B cell (primary cell): ENCODE data around the gene SRGAP2C. TPM values are rescaled to one million over a fixed set of nuclear protein-coding genes. Genes with fewer than 3 reads are reported as not detected.
"Not testable (repeated sequence)": the region's sequence is repeated elsewhere in the genome, so short reads cannot be mapped to it uniquely, and the experiment has no call there.

Source experiments
- ATAC-seq: fragments of 200-7000 bp; cut with Tn5 transposase; one replicate; pipeline ENCODE4 v1.10.0; 2021; ENCODE audit warnings: low read depth, mild to moderate bottlenecking, moderate number of reproducible peaks, moderate library complexity
- CTCF ChIA-PET: fragments of 350-600 bp; sonication (Branson Sonifier 250); formaldehyde crosslinking; loops from one replicate; lab custom pipeline; 2021; ENCODE audit warnings: antibody characterized with exemption, inconsistent platforms; lab: Charles Lee
- POLR2A ChIA-PET: fragments of 350-600 bp; sonication (Branson Sonifier 250); formaldehyde crosslinking; loops from one replicate; lab custom pipeline; 2021; ENCODE audit warnings: antibody characterized with exemption; lab: Charles Lee
- DNase-seq: peaks from one replicate; pipeline ENCODE4 v3.0.0; 2013
- H2AFZ ChIP-seq: 2 replicates; pipeline ENCODE4 v1.6.1; 2012; ENCODE audit warnings: mild to moderate bottlenecking, low read depth, low read length; ENCODE audit not compliant: insufficient read depth, poor library complexity, severe bottlenecking
- H3K27ac ChIP-seq, 2 donors: 1 replicate in 1 of 2; 2 replicates in 1 of 2; pipeline ENCODE4 v1.5.1; 2012 to 2013; ENCODE audit warnings: low read length in 2 of 2, mild to moderate bottlenecking in 2 of 2, moderate library complexity in 1 of 2
- H3K27me3 ChIP-seq, 4 experiments: fragments of 200-600 bp in 1 of 4; sonication (generic) in 1 of 4; replicated peaks in 1 of 4; 1 replicate in 2 of 4; 2 replicates in 2 of 4; pipeline versions ENCODE4 v1.6.1 to v1.7.0; 2013 to 2016; ENCODE audit warnings: low read length in 3 of 4, mild to moderate bottlenecking in 2 of 4, mixed read lengths in 1 of 4, moderate library complexity in 1 of 4; ENCODE audit not compliant: insufficient read depth in 4 of 4, control insufficient read depth in 3 of 4; ENCODE audit errors: control extremely low read depth in 1 of 4
- H3K36me3 ChIP-seq, 2 experiments: replicated peaks in 1 of 2; 1 replicate in 1 of 2; 2 replicates in 1 of 2; pipeline versions ENCODE4 v1.6.1 to v1.7.1; 2013; ENCODE audit warnings: low read length in 1 of 2; ENCODE audit not compliant: insufficient read depth in 2 of 2, control insufficient read depth in 1 of 2; ENCODE audit errors: control extremely low read depth in 1 of 2, extremely low read depth in 1 of 2
- H3K4me1 ChIP-seq, 2 donors: fragments of 200-600 bp in 1 of 2; sonication (generic) in 1 of 2; 1 replicate in 1 of 2; 2 replicates in 1 of 2; pipeline versions ENCODE4 v1.5.1 to v1.6.1; 2013 to 2017; ENCODE audit warnings: low read length in 2 of 2; ENCODE audit not compliant: control insufficient read depth in 2 of 2, insufficient read depth in 2 of 2
- H3K4me2 ChIP-seq: replicated peaks from 2 replicates; pipeline ENCODE3; 2012; ENCODE audit warnings: mild to moderate bottlenecking, low read depth, low read length; ENCODE audit not compliant: poor library complexity, severe bottlenecking
- H3K4me3 ChIP-seq, 5 experiments: fragments of 200-600 bp in 1 of 5; sonication (generic) in 1 of 5; 1 replicate in 3 of 5; 2 replicates in 2 of 5; pipeline versions ENCODE4 v1.5.1 to v1.7.0; 2011 to 2016; ENCODE audit warnings: low read length in 4 of 5, mild to moderate bottlenecking in 4 of 5, low read depth in 2 of 5, control low read depth in 1 of 5, moderate library complexity in 1 of 5; ENCODE audit not compliant: insufficient read depth in 1 of 5; ENCODE audit errors: control extremely low read depth in 1 of 5, extremely low read depth in 1 of 5
- H3K79me2 ChIP-seq: fragments of 200-600 bp; sonication (generic); one replicate; pipeline ENCODE4 v1.6.0; 2016; ENCODE audit warnings: low read length; ENCODE audit not compliant: control insufficient read depth, insufficient read depth
- H3K9ac ChIP-seq: fragments of 200-600 bp; sonication (generic); 2 replicates; pipeline ENCODE4 v1.6.1; 2017; ENCODE audit warnings: mild to moderate bottlenecking, low read length, moderate library complexity
- H3K9me3 ChIP-seq, 3 donors: one replicate each; pipeline versions ENCODE4 v1.6.1 to v1.7.1; 2013; ENCODE audit warnings: low read length in 2 of 3; ENCODE audit not compliant: control insufficient read depth in 2 of 3, insufficient read depth in 1 of 3; ENCODE audit errors: control extremely low read depth in 1 of 3
- H4K20me1 ChIP-seq: 2 replicates; pipeline ENCODE4 v1.6.0; 2012; ENCODE audit warnings: mild to moderate bottlenecking, low read length; ENCODE audit not compliant: insufficient read depth, control insufficient read depth, poor library complexity, severe bottlenecking
- H3K27ac Mint-ChIP-seq: one replicate; pipeline ENCODE4 v1.8.0; 2021; ENCODE audit warnings: mixed read lengths
- H3K27me3 Mint-ChIP-seq: one replicate; pipeline ENCODE4 v1.8.0; 2021; ENCODE audit warnings: mixed read lengths
- H3K4me1 Mint-ChIP-seq: one replicate; pipeline ENCODE4 v1.8.0; 2021; ENCODE audit warnings: mixed read lengths
- H3K4me3 Mint-ChIP-seq: one replicate; pipeline ENCODE4 v1.8.0; 2021; ENCODE audit warnings: mixed read lengths
- H3K9me3 Mint-ChIP-seq: one replicate; pipeline ENCODE4 v1.8.0; 2022; ENCODE audit warnings: mixed read lengths; ENCODE audit not compliant: insufficient read depth
- WGBS: methylation state at CpG from one replicate; pipeline ENCODE4 v1.1.5; 2013; ENCODE audit warnings: missing lambda C conversion rate; ENCODE audit not compliant: insufficient coverage; 5-methylcytosine and 5-hydroxymethylcytosine counted together
- intact Hi-C: fragments of 100-400 bp; cut with micrococcal nuclease; formaldehyde crosslinking; loops from one replicate; pipeline ENCODE4 v1.10.0; 2022
- polyA plus RNA-seq: library from polyadenylated mRNA; depleted of rRNA; stranded (reverse); fragments of >200 nt; gene quantifications from 2 replicates; pipeline ENCODE4 v1.2.3, GENCODE V29; 2012
- total RNA-seq, 2 donors: library from RNA; stranded (reverse); fragments of 120-200 nt in 1 of 2; gene quantifications; 1 replicate in 1 of 2; 2 replicates in 1 of 2; pipeline versions ENCODE4 v1.2.3 to v1.2.4, GENCODE V29; 2013 to 2022

Gene SRGAP2C
- total and polyA plus RNA-seq, 2 donors (not counting 1 experiment from before 2014, with no cell fraction given), result 2.2 to 40.7 TPM

GRCh38 chr1:121423956-121424355 lies 239.2 kb downstream of the SRGAP2C start:
- DNase-seq, H2AFZ ChIP-seq, H3K36me3 ChIP-seq, POLR2A ChIA-PET, H3K27ac Mint-ChIP-seq, CTCF ChIA-PET, H3K4me1 ChIP-seq, H3K27me3 Mint-ChIP-seq, H3K4me3 Mint-ChIP-seq, H3K4me2 ChIP-seq, H3K4me1 Mint-ChIP-seq, H3K79me2 ChIP-seq, H3K9ac ChIP-seq, H4K20me1 ChIP-seq, H3K27ac ChIP-seq, H3K4me3 ChIP-seq, H3K27me3 ChIP-seq, H3K9me3 Mint-ChIP-seq, ATAC-seq, H3K9me3 ChIP-seq, intact Hi-C loops: not testable (repeated sequence)
- no CpG with 5 or more reads among the region's 2 CpGs for WGBS

- H2AFZ ChIP-seq, H3K9me3 Mint-ChIP-seq, H3K27ac Mint-ChIP-seq, H3K9me3 ChIP-seq, H3K4me2 ChIP-seq, CTCF ChIA-PET, H3K27ac ChIP-seq, H3K4me3 Mint-ChIP-seq, H3K36me3 ChIP-seq, H4K20me1 ChIP-seq, H3K79me2 ChIP-seq, H3K4me1 Mint-ChIP-seq, H3K4me3 ChIP-seq, H3K4me1 ChIP-seq, intact Hi-C loops, POLR2A ChIA-PET, H3K9ac ChIP-seq: not testable (repeated sequence)
- H3K27me3 ChIP-seq, result peaks cover 0 to 11% (median 2%) of the 10 kb centered on the region in 4 experiments
- H3K27me3 Mint-ChIP-seq, result peaks cover 27% of the 10 kb centered on the region
- no CpG with 5 or more reads among the region's 2 CpGs for WGBS
- DNase-seq (peak; percentile 20), ATAC-seq (peak; percentile 14)
Measured at GRCh38 chr1:121433517-121433916, 248.7 kb downstream of the SRGAP2C start.

- DNase-seq, H3K9ac ChIP-seq, H3K27ac ChIP-seq, H3K36me3 ChIP-seq, ATAC-seq, H3K4me2 ChIP-seq, H3K4me1 Mint-ChIP-seq, H3K9me3 Mint-ChIP-seq, H2AFZ ChIP-seq, intact Hi-C loops, H3K9me3 ChIP-seq, H4K20me1 ChIP-seq, H3K4me1 ChIP-seq, H3K27me3 ChIP-seq, H3K4me3 Mint-ChIP-seq, H3K79me2 ChIP-seq, POLR2A ChIA-PET, CTCF ChIA-PET, H3K27ac Mint-ChIP-seq, H3K4me3 ChIP-seq: not testable (repeated sequence)
- H3K27me3 Mint-ChIP-seq, result peaks cover 14% of the 10 kb centered on the region
- no CpG with 5 or more reads among the region's 3 CpGs for WGBS
Measured at GRCh38 chr1:121438862-121439261, 254.1 kb downstream of the SRGAP2C start.
